Measurements from ENCODE around the gene SHROOM4. TPM values are rescaled to one million over a fixed set of nuclear protein-coding genes. Genes with fewer than 3 reads are reported as not detected.

The SHROOM4 gene
- total RNA-seq, 4 donors from 2014 or later, result 3.3 to 10.0 (median 8.9) TPM

DNA sequence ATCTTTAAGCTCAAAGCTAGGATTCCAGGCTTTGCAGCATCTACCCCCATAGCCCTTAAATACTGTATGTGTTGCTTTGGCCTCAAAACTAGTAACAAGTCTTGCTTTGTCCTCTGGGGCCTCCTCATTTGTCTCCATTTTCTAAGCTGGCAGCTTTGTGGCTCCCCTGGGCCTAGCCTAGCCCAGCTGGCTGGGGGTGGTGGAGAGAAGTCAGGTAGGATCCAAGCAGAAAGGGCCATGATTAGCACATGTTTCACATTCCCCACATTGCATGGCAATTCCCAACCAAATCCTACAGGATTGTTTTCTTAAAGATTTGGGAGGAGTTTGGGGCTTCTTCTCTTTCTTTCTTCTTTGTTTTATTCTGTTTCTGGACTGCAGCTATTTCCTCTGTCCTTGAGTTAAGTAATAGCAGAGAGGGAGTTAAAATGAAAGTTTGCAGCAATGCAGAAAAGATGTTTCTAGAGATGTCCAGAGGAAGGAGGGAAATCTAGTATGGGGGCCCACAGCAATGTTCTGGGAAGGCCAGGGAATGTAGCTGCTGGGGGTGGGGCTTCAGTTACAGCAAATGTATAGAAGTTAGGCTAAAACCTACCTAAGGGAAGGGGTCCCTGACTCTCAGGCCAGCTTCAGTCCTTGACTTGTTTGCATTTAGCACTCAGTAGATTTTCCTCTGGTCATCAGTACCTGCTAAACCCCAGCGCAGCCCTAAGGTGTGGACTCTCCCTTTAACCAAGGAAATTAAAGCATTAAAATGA, 92.1 kb downstream of the SHROOM4 start:
- Histone ChIP-seq H3K9me3 (no peaks in the 10 kb centered on the region), H3K27ac (no peak overlapping the region), H3K4me1 (no peaks in the 10 kb centered on the region), H3K36me3 (no peaks in the 10 kb centered on the region), H3K4me3 (no peak overlapping the region), H3K27me3 (no peaks in the 10 kb centered on the region)
- no peak for DNase-seq
- TF ChIP-seq, protein P1, sequence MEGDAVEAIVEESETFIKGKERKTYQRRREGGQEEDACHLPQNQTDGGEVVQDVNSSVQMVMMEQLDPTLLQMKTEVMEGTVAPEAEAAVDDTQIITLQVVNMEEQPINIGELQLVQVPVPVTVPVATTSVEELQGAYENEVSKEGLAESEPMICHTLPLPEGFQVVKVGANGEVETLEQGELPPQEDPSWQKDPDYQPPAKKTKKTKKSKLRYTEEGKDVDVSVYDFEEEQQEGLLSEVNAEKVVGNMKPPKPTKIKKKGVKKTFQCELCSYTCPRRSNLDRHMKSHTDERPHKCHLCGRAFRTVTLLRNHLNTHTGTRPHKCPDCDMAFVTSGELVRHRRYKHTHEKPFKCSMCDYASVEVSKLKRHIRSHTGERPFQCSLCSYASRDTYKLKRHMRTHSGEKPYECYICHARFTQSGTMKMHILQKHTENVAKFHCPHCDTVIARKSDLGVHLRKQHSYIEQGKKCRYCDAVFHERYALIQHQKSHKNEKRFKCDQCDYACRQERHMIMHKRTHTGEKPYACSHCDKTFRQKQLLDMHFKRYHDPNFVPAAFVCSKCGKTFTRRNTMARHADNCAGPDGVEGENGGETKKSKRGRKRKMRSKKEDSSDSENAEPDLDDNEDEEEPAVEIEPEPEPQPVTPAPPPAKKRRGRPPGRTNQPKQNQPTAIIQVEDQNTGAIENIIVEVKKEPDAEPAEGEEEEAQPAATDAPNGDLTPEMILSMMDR (IDR thresholded peaks at IDR 0.05), result no peak
- TF ChIP-seq POLR2A (IDR thresholded peaks at IDR 0.05), result no peak

- Histone ChIP-seq H3K27ac (no peak overlapping the region), H3K36me3 (no peaks in the 10 kb centered on the region), H3K4me3 (no peak overlapping the region), H3K4me1 (no peaks in the 10 kb centered on the region), H3K9me3 (no peaks in the 10 kb centered on the region), H3K27me3 (no peaks in the 10 kb centered on the region)
- no peak for TF ChIP-seq POLR2A (IDR thresholded peaks at IDR 0.05)
- TF ChIP-seq, protein P1 (IDR thresholded peaks at IDR 0.05), result no peak
- no peak for DNase-seq
These were observed 94.4 kb downstream of the SHROOM4 start for GRCh38 chrX:50719614-50720013.

DNA sequence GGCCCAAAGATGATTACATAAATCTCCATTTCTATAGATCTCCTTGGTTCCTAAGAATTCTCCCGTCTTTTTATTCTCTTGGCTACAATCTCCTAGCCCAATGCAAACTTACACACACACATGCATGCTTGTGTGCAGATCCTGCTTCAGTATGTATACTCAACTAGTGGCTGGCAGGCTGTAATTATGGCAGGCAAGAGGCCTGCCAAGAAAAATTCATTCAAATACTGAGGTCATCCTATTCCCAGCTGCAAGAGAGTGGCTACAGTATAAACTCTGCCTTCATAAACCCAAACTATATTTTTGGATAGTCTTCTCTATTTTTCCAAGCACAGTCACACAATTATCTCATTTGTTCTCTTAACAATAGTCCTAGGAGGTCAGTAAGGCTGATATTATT, 95.2 kb downstream of the SHROOM4 start:
- Histone ChIP-seq H3K4me3 (no peak overlapping the region), H3K36me3 (no peaks in the 10 kb centered on the region), H3K4me1 (no peaks in the 10 kb centered on the region), H3K9me3 (no peaks in the 10 kb centered on the region), H3K27me3 (no peaks in the 10 kb centered on the region), H3K27ac (no peak overlapping the region)
- TF ChIP-seq, protein P1 (IDR thresholded peaks at IDR 0.05), result no peak
- no peak for TF ChIP-seq POLR2A (IDR thresholded peaks at IDR 0.05)
- DNase-seq, result no peak

DNA sequence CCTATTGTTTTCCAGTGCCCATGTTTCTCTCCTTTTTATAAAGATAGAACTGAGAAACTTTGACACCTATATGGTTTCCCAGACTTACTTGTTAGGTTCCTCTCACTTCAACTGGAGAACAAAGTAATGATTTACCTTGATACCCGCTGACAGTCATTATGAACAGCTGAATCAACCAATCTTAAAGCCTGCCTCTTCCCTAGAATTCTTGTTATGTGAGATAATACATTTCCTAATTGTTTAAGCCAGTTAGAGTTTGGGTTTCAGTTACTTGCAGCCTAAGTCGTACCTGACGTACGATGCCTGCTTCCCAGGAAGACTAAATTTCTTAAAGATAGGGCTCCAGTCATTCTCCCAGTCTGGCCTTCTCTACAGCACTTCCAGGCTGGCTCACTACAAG, 97.3 kb downstream of the SHROOM4 start:
- Histone ChIP-seq H3K27ac (no peak overlapping the region), H3K9me3 (no peaks in the 10 kb centered on the region)
- TF ChIP-seq POLR2A (IDR thresholded peaks at IDR 0.05), result no peak
- TF ChIP-seq, protein P1 (IDR thresholded peaks at IDR 0.05), result no peak

DNA sequence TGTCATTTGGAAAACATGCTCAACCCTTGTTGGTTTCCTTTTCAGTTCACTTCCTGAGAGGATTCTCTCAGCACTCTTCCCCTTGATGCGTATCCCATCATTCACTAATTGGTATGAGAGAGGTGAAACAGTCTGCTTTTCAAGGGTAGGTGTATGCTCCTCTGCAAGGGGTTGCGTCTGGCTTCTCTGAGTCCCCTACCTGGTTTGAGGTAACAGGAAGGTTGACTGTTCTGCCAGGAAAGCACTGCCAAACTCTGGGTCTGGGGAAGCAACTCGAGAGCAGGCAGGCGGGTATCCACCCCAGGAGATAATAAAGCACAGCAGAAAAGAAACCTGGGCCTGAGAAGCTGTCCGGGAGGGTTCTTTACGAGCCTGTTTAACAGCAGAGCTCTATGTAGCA, 101.2 kb downstream of the SHROOM4 start:
- Histone ChIP-seq H3K4me1 (no peaks in the 10 kb centered on the region), H3K27me3 (no peaks in the 10 kb centered on the region), H3K36me3 (no peaks in the 10 kb centered on the region), H3K4me3 (no peak overlapping the region), H3K27ac (no peak overlapping the region), H3K9me3 (no peaks in the 10 kb centered on the region)
- DNase-seq, result no peak
- no peak for TF ChIP-seq POLR2A (IDR thresholded peaks at IDR 0.05)
- TF ChIP-seq, protein P1 (IDR thresholded peaks at IDR 0.05), result no peak

More for the DNA sequence above, 97.3 kb downstream of the SHROOM4 start:
- Histone ChIP-seq H3K4me1 (no peaks in the 10 kb centered on the region), H3K27me3 (no peaks in the 10 kb centered on the region), H3K4me3 (no peak overlapping the region), H3K36me3 (no peaks in the 10 kb centered on the region)
- DNase-seq, result no peak

Data from Peyer's patch (tissue), 4 donors.